Ectodermal cell (in vitro differentiated cells): Measurements from ENCODE around the gene GPR160.
"Not testable (repeated sequence)": the region's sequence is repeated elsewhere in the genome, so short reads cannot be mapped to it uniquely, and the experiment has no call there.

Experiments used
- H3K27ac ChIP-seq: 2 replicates; pipeline ENCODE4 v1.7.0; 2013; ENCODE audit warnings: mild to moderate bottlenecking, low read depth, low read length; ENCODE audit not compliant: insufficient read depth, poor library complexity, severe bottlenecking
- H3K27me3 ChIP-seq: 2 replicates; pipeline ENCODE4 v1.7.0; 2013; ENCODE audit warnings: mild to moderate bottlenecking, low read length; ENCODE audit not compliant: insufficient read depth, control insufficient read depth, poor library complexity, severe bottlenecking
- H3K36me3 ChIP-seq: one replicate; pipeline ENCODE4 v1.7.0; 2013; ENCODE audit warnings: low read length; ENCODE audit not compliant: control insufficient read depth, insufficient read depth
- H3K4me1 ChIP-seq: one replicate; pipeline ENCODE4 v1.7.0; 2013; ENCODE audit warnings: low read length; ENCODE audit not compliant: control insufficient read depth, insufficient read depth
- H3K4me3 ChIP-seq: 2 replicates; pipeline ENCODE4 v1.7.0; 2013; ENCODE audit warnings: low read depth, low read length, control low read depth; ENCODE audit not compliant: insufficient read depth
- H3K9me3 ChIP-seq: 2 replicates; pipeline ENCODE4 v1.7.0; 2013; ENCODE audit warnings: mild to moderate bottlenecking, low read length, moderate library complexity; ENCODE audit not compliant: control insufficient read depth
- whole genome bisulfite sequencing, 2 experiments: methylation state at CpG; one replicate each; pipeline ENCODE4 v1.1.7; 2013; ENCODE audit warnings: missing lambda C conversion rate in 2 of 2; 5-methylcytosine and 5-hydroxymethylcytosine counted together

GPR160 gene

DNA sequence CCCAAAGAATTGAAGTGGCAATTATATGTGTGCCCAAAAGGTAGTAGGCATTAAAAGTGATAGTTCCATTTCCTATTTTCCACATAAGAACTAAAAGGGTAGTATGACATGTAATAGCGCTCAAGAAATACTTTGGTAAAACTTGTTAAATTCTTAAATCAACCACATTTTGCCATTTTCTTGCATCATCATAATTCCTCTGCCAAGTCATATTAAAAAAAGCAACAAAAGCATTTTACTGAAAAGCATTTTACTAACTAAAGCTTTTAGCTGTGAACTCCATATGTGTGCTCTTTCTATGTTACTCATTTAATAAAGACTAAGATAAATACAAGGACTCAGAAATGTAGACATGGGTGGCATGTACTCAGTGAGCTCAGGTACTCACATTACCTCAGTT is 70.1 kb downstream of the GPR160 start:
- H3K9me3 ChIP-seq, result no peaks in the 10 kb centered on the region
- H3K27me3 ChIP-seq, result no peaks in the 10 kb centered on the region
- H3K4me3 ChIP-seq, result no peak overlapping the region
- no peaks in the 10 kb centered on the region for H3K4me1 ChIP-seq
- WGBS, 2 experiments, result 94 to 100% methylated on average over 1 of the region's 1 CpG
- no peak overlapping the region for H3K27ac ChIP-seq
- H3K36me3 ChIP-seq, result peaks cover 4% of the 10 kb centered on the region

DNA sequence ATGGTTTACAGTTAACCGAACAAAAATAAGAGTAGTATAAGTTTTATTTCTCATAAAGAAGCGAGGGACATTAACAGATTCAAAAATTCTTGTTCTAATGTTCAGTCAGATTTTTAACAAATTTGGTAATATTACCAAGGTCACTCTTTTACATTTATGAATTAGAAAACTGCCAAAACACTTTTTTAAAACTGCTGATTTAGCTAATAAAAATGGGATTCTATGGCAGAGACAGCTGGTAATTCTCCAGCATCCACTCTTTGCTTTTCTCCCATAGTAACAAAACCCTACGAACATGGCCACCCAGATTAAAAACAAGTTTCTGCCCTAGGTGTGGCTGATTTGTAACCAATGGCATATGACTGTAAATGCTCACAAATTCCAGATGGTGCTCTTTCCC is 71.2 kb downstream of the GPR160 start:
- no peaks in the 10 kb centered on the region for H3K27me3 ChIP-seq
- H3K9me3 ChIP-seq, result no peaks in the 10 kb centered on the region
- no peak overlapping the region for H3K4me3 ChIP-seq
- no peaks in the 10 kb centered on the region for H3K4me1 ChIP-seq
- H3K27ac ChIP-seq, result no peak overlapping the region
- WGBS, 2 experiments, result 92 to 93% methylated on average over 3 of the region's 3 CpGs
- peaks cover 8% of the 10 kb centered on the region for H3K36me3 ChIP-seq

DNA sequence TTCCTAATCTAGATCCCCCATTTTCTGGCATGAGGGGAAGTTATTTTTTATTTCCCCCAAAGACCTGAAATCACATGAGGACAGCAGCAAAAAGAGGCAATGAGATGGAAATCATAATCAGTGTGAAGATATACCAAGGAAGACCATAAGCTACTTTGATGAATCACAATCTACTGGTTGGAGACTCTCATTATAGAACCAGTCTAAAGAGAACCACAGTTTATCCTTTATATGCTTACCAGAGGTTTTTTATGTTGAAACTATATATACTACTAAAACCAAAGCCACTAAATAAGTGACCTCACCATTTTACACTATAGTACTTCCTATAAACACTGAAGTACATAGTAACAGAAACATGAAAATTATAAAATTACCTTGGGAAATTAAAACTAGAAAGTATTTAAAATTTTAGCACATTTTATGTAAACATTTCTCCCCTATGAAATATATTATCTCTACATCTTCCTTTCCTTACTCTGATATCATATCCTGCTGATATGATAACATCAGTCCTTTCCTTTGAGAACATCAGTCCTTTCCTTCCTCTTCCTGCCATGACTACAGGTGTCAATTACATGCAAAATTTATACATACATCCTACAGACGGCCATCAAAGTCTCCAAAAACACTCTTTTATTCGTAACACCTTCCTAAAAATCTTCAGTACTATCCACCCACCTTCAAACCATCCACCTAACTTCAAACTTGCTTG is 71.9 kb downstream of the GPR160 start:
- Histone ChIP-seq H3K36me3 (peaks cover 8% of the 10 kb centered on the region), H3K27ac (no peak overlapping the region), H3K4me3 (no peak overlapping the region), H3K9me3 (no peaks in the 10 kb centered on the region), H3K4me1 (no peaks in the 10 kb centered on the region), H3K27me3 (no peaks in the 10 kb centered on the region)
- WGBS, 2 experiments, result 92 to 94% methylated on average over 2 of the region's 2 CpGs

DNA sequence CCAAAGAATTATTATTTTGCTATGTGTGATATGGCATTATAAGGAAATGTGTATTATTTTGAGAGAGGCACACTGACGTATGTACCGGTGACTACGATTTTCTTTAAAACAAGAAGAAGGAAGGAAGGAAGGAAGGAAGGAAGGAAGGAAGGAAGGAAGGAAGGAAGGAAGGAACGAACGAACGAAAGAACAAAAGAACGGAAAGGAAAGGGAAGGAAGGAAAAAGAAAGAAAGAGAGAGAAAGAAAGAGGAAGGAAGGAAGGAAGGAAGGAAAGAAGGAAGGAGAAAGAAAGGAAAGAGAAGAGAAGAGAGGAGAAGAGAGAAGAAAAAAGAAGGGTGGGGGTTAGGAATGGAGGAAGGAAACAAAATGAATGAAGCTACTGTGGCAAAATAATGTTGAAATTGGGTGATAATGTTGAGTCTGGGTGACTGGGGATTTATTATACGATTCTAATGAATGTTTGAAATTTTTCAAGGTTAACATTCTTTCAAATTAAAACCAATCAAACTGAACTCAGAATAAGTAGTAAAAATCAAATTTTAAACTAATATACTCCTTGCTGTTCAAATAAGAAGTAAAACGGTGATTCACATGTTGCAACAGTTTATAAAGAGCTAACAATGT is 73.5 kb downstream of the GPR160 start:
- Histone ChIP-seq H3K27me3 (no peaks in the 10 kb centered on the region), H3K27ac (no peak overlapping the region), H3K4me3 (no peak overlapping the region), H3K36me3 (peaks cover 16% of the 10 kb centered on the region), H3K4me1 (no peaks in the 10 kb centered on the region), H3K9me3 (no peaks in the 10 kb centered on the region)
- 92 to 93% methylated on average over 8 to 9 of the region's 9 CpGs for WGBS, 2 experiments

DNA sequence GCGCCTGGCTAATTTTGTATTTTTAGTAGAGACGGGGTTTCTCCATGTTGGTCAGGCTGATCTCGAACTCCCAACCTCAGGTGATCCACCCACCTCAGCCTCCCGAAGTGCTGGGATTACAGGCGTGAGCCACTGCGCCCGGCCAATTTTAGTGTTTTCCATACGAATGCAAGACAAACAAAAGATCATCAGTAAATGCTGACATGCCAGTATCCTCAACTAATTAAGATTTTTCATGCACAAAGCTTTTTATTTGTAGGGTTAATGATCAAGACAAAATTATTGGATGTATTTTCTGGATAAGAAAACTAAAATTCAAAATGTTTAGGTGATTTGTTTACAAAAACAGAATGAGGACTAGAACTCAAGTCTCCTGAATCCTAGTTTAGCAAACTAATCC is 76.4 kb downstream of the GPR160 start:
- not testable (repeated sequence) for H3K27me3 ChIP-seq, H3K27ac ChIP-seq, H3K4me3 ChIP-seq, H3K4me1 ChIP-seq, H3K9me3 ChIP-seq
- 86 to 89% methylated on average over 8 of the region's 8 CpGs for WGBS, 2 experiments
- H3K36me3 ChIP-seq, result peaks cover 17% of the 10 kb centered on the region

DNA sequence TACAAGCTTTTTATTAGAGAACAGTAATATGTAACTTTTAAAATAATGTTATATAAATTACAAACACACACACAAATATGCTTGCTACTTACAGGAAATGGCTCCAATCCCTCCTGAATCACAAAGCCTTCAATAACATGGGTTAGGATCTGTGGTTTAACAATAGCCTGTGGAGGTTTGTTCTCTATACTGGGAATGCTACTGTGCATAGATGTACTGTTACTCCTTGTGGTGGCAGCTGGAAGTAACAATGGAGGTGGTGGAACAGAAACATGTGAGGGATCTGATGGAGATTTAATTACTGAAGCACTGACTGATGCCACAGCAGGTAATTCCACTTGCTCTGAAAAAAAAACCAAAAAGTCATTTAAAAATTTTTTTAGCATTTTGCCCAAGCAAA is 79.3 kb downstream of the GPR160 start:
- no peaks in the 10 kb centered on the region for H3K9me3 ChIP-seq
- H3K27ac ChIP-seq, result no peak overlapping the region
- no peaks in the 10 kb centered on the region for H3K27me3 ChIP-seq
- peaks cover 25% of the 10 kb centered on the region for H3K36me3 ChIP-seq
- H3K4me3 ChIP-seq, result no peak overlapping the region
- no peaks in the 10 kb centered on the region for H3K4me1 ChIP-seq

DNA sequence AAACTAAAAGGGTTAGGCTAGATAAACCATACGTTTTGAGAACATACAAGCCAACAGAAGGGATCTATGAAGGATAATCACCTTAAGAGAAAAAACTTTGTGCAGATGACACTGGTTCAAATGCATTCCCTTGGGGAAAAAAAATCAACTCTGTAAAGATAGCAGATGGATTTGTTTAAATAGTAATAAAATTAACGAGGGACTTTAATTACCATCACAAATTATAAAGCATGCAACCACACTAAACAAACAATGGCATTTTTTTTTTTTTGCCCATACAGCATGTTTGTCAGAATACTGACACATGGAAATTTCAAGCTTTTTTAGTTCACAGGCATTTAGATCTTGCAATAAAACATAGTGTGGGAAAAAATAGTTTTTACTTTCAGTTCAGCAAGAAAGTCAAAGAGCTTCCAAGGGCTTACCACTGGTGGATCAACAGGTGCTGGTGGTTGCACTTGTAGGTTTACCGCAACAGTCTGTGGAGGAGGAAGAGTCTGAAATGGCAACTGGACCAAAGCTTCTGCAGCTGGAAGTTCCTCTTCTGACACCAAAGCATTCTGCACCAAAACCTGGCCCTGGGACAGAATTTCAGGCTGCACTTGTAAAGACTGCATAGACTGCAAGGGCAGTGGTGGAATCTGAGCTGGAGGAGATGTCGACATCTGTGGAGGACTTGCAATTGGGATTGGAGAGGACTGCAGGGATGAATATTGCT is 90.6 kb downstream of the GPR160 start:
- H3K9me3 ChIP-seq, result no peaks in the 10 kb centered on the region
- H3K4me3 ChIP-seq, result no peak overlapping the region
- H3K4me1 ChIP-seq, result no peaks in the 10 kb centered on the region
- H3K27me3 ChIP-seq, result no peaks in the 10 kb centered on the region
- 94 to 97% methylated on average over 3 to 4 of the region's 4 CpGs for WGBS, 2 experiments
- peaks cover 16% of the 10 kb centered on the region for H3K36me3 ChIP-seq
- H3K27ac ChIP-seq, result no peak overlapping the region

DNA sequence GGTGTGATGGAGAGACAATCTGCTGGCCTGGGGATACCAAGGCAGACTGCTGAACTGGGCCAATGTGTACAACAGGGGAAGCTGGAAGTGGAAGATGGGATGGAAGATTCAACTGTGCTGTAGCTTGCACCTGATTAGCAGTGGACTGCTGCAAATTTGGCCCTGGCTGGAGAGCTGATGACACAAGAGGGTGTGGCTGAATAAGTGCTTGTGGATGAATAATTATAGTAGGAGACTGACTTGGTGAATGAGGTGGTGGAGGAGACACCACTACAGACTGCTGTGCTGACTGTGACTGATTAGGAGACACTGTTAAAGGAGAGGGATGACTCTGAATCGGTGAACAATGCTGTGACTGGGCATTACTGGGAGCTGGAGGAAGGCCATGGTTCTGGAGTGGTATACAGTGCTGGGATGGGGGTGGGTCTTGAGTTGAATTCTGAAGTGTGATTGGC is 91.2 kb downstream of the GPR160 start:
- Histone ChIP-seq H3K36me3 (peaks cover 16% of the 10 kb centered on the region), H3K4me3 (no peak overlapping the region), H3K27me3 (no peaks in the 10 kb centered on the region), H3K9me3 (no peaks in the 10 kb centered on the region), H3K27ac (no peak overlapping the region), H3K4me1 (no peaks in the 10 kb centered on the region)
- 93 to 100% methylated on average over 1 of the region's 1 CpG for WGBS, 2 experiments

DNA sequence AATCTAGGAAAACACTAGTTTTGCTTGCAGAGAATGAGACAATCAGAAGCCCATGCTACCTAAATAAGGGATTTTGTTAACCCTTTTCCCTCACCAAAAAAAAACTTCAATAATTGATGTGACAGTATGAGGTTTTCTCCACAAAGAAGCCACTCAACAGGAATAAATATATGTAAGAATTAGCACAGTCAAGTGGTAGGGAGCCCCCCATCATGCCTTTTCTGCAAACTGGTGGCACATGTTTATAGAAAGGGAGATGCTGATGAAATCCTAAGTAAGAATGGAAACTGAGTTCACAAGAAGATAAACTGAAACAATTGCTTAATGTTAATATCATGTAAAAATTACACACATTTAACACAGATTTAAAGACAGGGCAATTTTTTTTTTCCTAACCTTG is 92.7 kb downstream of the GPR160 start:
- H3K4me1 ChIP-seq, result no peaks in the 10 kb centered on the region
- H3K4me3 ChIP-seq, result no peak overlapping the region
- H3K27ac ChIP-seq, result no peak overlapping the region
- H3K9me3 ChIP-seq, result no peaks in the 10 kb centered on the region
- peaks cover 16% of the 10 kb centered on the region for H3K36me3 ChIP-seq
- H3K27me3 ChIP-seq, result no peaks in the 10 kb centered on the region

DNA sequence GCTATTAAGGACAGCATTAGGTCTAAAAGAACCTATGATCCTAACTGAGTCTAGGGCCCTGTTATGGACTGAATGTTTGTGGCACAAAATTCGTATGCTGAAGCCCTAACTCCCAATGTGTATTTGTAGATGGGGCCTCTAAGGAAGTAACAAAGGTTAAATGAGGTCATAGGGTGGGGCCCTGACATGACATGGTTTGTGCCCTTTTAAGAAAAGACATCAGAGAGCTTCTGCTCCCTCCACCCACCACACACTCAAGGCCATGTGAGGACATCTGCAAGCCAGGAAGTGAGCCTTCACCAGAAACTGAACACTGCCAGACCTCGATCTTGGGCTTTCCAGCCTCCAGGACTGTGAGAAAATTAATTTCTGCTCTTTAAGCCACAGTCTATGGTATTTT is 94.5 kb downstream of the GPR160 start:
- no peak overlapping the region for H3K4me3 ChIP-seq
- H3K36me3 ChIP-seq, result peaks cover 16% of the 10 kb centered on the region
- 95% methylated on average over 2 of the region's 2 CpGs for WGBS, 2 experiments
- H3K27me3 ChIP-seq, result no peaks in the 10 kb centered on the region
- no peaks in the 10 kb centered on the region for H3K9me3 ChIP-seq
- no peaks in the 10 kb centered on the region for H3K4me1 ChIP-seq
- H3K27ac ChIP-seq, result no peak overlapping the region
